ENCODE measurements around the gene FBXO11. TPM values are rescaled to one million over a fixed set of nuclear protein-coding genes. Genes with fewer than 3 reads are reported as not detected.

The FBXO11 gene
- total RNA-seq, 2 experiments from 2014 or later = 47.3 to 48.1 TPM

DNA sequence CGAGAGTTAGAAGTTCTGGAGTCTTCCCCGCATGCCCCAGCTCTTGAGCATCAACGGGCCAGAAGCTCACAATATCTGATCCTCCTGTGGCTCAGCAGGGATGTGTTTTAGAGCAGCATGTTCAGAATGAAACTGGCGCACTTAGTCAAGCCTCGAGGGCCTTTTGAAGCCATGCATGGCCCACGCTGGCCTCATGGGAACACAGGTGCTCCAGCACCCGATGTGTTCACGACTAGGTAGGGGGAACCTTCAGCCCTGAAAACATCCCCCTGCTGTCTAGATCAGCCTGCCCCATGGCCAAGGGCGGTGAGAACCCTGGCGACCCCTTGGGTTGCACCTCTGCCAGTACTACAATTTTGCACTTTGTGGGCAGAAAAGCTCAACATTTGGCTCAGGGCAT, 90.5 kb downstream of the FBXO11 start:
- intact Hi-C loops (cut with micrococcal nuclease) = no loop called here
- Mint-ChIP-seq H3K36me3 (ENCODE audit: low read depth) (peaks cover 64% of the 10 kb centered on the region), H3K4me1 (ENCODE audit: low read depth) (peaks cover 18% of the 10 kb centered on the region), H3K27me3 (no peaks in the 10 kb centered on the region), H3K27ac (no peak overlapping the region), H3K4me3 (no peak overlapping the region), H3K9me3 (no peaks in the 10 kb centered on the region)
- POLR2A ChIA-PET = interaction anchor here (0.6 to 1.5 kb wide), 3 partner anchors 11 to 19 kb away, joined by 3 to 4 read pairs (median 3); no protein-coding TSS in a partner anchor
- TF ChIP-seq, protein P1, sequence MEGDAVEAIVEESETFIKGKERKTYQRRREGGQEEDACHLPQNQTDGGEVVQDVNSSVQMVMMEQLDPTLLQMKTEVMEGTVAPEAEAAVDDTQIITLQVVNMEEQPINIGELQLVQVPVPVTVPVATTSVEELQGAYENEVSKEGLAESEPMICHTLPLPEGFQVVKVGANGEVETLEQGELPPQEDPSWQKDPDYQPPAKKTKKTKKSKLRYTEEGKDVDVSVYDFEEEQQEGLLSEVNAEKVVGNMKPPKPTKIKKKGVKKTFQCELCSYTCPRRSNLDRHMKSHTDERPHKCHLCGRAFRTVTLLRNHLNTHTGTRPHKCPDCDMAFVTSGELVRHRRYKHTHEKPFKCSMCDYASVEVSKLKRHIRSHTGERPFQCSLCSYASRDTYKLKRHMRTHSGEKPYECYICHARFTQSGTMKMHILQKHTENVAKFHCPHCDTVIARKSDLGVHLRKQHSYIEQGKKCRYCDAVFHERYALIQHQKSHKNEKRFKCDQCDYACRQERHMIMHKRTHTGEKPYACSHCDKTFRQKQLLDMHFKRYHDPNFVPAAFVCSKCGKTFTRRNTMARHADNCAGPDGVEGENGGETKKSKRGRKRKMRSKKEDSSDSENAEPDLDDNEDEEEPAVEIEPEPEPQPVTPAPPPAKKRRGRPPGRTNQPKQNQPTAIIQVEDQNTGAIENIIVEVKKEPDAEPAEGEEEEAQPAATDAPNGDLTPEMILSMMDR (IDR thresholded peaks at IDR 0.05) = no peak
- ATAC-seq (no peak), DNase-seq (no peak)
- CTCF ChIA-PET = interaction anchor here (1.2 kb wide), 1 partner anchor 8 kb away, joined by 4 read pairs; no protein-coding TSS in a partner anchor

DNA sequence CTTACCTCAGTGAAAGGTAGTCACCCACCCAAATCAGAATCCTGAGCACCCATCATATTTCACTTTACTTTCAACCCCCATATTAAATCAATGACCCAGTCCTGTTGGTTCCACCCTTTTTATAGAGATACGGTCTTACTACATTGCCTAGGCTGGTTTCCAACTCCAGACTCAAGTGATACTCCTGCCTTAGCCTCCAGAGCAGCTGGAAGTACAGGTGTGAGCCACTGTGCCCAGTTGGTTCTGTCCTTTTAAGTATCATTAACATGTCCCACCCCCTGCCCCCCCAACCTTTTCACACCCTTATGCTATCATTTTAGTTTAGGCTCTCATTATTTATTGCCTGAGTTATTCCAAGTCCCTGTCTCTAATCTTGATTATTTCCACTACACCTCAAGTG, 94.6 kb downstream of the FBXO11 start:
- H3K27me3 Mint-ChIP-seq = no peaks in the 10 kb centered on the region
- intact Hi-C loops (cut with micrococcal nuclease) = no loop called here
- POLR2A ChIA-PET = no interaction called here
- peak overlapping the region; percentile 58 for H3K27ac Mint-ChIP-seq
- no peak for DNase-seq
- CTCF ChIA-PET = no interaction called here
- H3K4me3 Mint-ChIP-seq = no peak overlapping the region
- ATAC-seq = no peak
- H3K9me3 Mint-ChIP-seq = no peaks in the 10 kb centered on the region
- peaks cover 27% of the 10 kb centered on the region for H3K4me1 Mint-ChIP-seq (ENCODE audit: low read depth)
- peaks cover 68% of the 10 kb centered on the region for H3K36me3 Mint-ChIP-seq (ENCODE audit: low read depth)
- TF ChIP-seq, protein P1 (IDR thresholded peaks at IDR 0.05) = no peak

DNA sequence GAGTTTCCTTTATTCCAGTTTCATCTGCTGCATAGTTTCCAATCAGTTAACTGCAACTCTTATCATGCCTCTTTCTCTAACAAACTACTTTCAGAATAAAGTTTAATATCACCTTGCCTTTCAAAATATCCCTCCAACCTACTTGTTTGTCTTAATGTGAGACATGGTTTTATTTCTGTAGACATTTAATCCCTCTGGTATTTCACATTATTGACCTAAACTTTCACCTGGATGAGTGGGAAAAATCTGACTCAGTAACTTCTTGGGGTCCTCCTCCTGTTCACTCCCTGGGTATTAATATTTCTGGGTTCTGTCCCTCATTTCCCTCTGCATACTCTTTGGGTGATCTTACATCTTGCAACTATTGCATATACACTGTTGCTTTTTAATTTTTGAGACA, 95.4 kb downstream of the FBXO11 start:
- Mint-ChIP-seq H3K4me3 (no peak overlapping the region), H3K36me3 (ENCODE audit: low read depth) (peaks cover 71% of the 10 kb centered on the region), H3K27ac (peak overlapping the region; percentile 80), H3K27me3 (no peaks in the 10 kb centered on the region), H3K4me1 (ENCODE audit: low read depth) (peaks cover 30% of the 10 kb centered on the region), H3K9me3 (no peaks in the 10 kb centered on the region)
- ATAC-seq (no peak), DNase-seq (no peak)
- ChIA-PET POLR2A (no interaction called here), CTCF (no interaction called here)
- intact Hi-C loops (cut with micrococcal nuclease) = no loop called here
- TF ChIP-seq, protein P1 (IDR thresholded peaks at IDR 0.05) = no peak

DNA sequence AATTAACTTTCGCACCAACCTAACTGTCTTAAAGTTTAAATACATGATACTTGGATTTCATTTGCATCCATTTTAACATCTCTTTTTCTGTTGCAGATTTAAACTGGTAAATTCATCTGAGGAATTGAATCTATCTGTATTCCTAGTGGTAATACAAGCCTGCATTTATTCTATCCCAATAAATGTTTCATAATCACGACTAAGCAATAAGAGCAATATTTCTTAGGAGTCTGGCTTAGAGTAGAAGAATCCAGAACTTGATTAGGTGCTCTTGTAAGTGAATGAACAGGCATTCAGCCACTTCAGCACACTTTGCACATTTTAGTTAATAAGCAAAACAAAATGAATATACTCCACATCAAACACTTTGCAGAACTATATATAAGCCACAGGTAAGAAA, 96.4 kb downstream of the FBXO11 start:
- ATAC-seq (no peak), DNase-seq (no peak)
- Mint-ChIP-seq H3K9me3 (no peaks in the 10 kb centered on the region), H3K27me3 (no peaks in the 10 kb centered on the region), H3K27ac (no peak overlapping the region), H3K4me3 (no peak overlapping the region), H3K4me1 (ENCODE audit: low read depth) (peaks cover 30% of the 10 kb centered on the region), H3K36me3 (ENCODE audit: low read depth) (peaks cover 73% of the 10 kb centered on the region)
- TF ChIP-seq, protein P1 (IDR thresholded peaks at IDR 0.05) = no peak
- CTCF ChIA-PET = no interaction called here
- POLR2A ChIA-PET = interaction anchor here (0.9 kb wide), 1 partner anchor 9 kb away, joined by 4 read pairs; no protein-coding TSS in a partner anchor
- intact Hi-C loops (cut with micrococcal nuclease) = no loop called here

DNA sequence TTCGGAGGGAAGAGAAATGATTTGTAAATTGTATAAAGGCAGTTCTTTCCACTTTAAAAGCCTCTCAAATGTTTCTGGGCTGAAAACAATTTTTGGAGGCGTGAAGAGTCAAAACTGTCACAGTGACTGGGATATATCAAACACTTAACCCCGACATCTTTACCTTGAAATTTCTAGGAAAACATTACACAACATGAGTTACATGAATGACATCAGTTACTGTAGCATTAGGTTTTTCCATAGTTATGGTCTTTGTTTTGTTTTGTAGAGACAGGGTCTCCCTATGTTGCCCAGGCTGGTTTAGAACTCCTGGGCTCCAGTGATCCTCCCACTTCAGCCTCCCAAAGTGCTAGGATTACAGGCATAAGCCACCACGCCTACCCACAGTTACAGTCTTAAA, 97.7 kb downstream of the FBXO11 start:
- ChIA-PET CTCF (interaction anchor here (1.2 kb wide), 1 partner anchor 41 kb away, joined by 5 read pairs; no protein-coding TSS in a partner anchor), POLR2A (no interaction called here)
- Mint-ChIP-seq H3K27me3 (no peaks in the 10 kb centered on the region), H3K4me1 (ENCODE audit: low read depth) (peaks cover 28% of the 10 kb centered on the region), H3K27ac (peak overlapping the region; percentile 47), H3K9me3 (no peaks in the 10 kb centered on the region), H3K4me3 (no peak overlapping the region), H3K36me3 (ENCODE audit: low read depth) (peaks cover 77% of the 10 kb centered on the region)
- intact Hi-C loops (cut with micrococcal nuclease) = no loop called here
- ATAC-seq = no peak
- no peak for DNase-seq
- TF ChIP-seq, protein P1 (IDR thresholded peaks at IDR 0.05) = no peak

All from activated CD8-positive, alpha-beta T cell treated with anti-CD3 and anti-CD28 coated beads for 36 hours (primary cell).